ENCODE measurements around the gene ACTL6B. TPM values are rescaled to one million over a fixed set of nuclear protein-coding genes. Genes with fewer than 3 reads are reported as not detected.
A peak's percentile ranks its signal among the peaks of the same experiment; 100 is the strongest.

The ACTL6B gene
- total and polyA plus RNA-seq, 9 of the 15 experiments (the other 6 are each of a cell fraction or from before 2014, with no cell fraction given) = not detected

DNA sequence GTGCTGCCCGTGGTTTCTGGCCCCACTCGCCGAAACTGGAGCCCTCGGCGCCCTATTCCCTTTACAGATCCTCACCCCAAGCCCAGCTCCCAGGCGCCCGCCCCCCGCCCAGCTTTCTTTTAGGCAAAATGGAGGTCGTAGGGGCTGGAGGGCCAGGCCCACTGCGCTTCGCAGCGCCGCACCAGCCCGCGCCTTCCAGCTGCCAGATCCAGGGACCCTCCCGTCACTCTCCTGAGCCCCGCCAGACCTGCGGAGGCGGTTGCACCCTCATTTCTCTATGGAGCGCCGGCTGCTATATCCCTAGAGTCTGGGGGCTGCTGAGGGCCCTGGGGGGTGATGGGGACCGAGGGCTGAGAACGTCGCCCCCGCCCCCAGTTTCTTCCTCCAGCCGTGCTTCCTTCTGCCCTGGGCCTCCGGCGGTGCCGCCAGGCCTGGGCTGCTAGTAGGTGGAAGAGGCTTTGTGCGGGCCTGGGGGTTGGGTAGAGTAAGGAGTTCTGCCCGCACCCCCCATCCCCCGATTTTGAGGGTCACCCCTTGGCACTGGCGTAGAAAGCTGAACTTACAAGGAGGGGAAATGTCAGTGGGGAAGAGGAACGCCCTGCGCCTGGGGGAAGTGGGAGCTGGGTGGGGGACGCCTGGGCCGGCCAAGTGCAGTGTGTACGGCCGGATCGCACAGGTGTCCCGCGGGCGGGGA, 18.3 kb upstream of the ACTL6B start (continued):
- TF ChIP-seq, protein P1, sequence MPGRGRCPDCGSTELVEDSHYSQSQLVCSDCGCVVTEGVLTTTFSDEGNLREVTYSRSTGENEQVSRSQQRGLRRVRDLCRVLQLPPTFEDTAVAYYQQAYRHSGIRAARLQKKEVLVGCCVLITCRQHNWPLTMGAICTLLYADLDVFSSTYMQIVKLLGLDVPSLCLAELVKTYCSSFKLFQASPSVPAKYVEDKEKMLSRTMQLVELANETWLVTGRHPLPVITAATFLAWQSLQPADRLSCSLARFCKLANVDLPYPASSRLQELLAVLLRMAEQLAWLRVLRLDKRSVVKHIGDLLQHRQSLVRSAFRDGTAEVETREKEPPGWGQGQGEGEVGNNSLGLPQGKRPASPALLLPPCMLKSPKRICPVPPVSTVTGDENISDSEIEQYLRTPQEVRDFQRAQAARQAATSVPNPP (IDR thresholded peaks at IDR 0.05; ENCODE audit: borderline replicate concordance, insufficient read depth, insufficient read length) = no peak
- TF ChIP-seq, protein P2, sequence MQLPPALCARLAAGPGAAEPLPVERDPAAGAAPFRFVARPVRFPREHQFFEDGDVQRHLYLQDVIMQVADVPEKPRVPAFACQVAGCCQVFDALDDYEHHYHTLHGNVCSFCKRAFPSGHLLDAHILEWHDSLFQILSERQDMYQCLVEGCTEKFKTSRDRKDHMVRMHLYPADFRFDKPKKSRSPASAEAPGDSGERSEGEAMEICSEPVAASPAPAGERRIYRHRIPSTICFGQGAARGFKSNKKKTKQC (CRISPR knock-in tag; IDR thresholded peaks at IDR 0.05) = peak; percentile 17; the same call in 1 of the 2 replicates
- TF ChIP-seq SMARCE1 (IDR thresholded peaks at IDR 0.05) = no peak
- TF ChIP-seq, protein P3, sequence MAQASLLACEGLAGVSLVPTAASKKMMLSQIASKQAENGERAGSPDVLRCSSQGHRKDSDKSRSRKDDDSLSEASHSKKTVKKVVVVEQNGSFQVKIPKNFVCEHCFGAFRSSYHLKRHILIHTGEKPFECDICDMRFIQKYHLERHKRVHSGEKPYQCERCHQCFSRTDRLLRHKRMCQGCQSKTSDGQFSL (CRISPR knock-in tag; IDR thresholded peaks at IDR 0.05) = no peak
- TF ChIP-seq, protein P3 (tag; IDR thresholded peaks at IDR 0.05) = no peak
- TF ChIP-seq, protein P4, sequence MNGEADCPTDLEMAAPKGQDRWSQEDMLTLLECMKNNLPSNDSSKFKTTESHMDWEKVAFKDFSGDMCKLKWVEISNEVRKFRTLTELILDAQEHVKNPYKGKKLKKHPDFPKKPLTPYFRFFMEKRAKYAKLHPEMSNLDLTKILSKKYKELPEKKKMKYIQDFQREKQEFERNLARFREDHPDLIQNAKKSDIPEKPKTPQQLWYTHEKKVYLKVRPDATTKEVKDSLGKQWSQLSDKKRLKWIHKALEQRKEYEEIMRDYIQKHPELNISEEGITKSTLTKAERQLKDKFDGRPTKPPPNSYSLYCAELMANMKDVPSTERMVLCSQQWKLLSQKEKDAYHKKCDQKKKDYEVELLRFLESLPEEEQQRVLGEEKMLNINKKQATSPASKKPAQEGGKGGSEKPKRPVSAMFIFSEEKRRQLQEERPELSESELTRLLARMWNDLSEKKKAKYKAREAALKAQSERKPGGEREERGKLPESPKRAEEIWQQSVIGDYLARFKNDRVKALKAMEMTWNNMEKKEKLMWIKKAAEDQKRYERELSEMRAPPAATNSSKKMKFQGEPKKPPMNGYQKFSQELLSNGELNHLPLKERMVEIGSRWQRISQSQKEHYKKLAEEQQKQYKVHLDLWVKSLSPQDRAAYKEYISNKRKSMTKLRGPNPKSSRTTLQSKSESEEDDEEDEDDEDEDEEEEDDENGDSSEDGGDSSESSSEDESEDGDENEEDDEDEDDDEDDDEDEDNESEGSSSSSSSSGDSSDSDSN (IDR thresholded peaks at IDR 0.05; ENCODE audit: borderline replicate concordance in 1 of 2, low read depth in 2 of 2, low read length in 2 of 2) = peak; percentile 29 to 82; a peak in 1 of 4 replicates
- no peak for TF ChIP-seq STAT5B (CRISPR knock-in tag; IDR thresholded peaks at IDR 0.05)
- TF ChIP-seq CTBP1 (IDR thresholded peaks at IDR 0.05; ENCODE audit: borderline replicate concordance) = no peak
- no peak for TF ChIP-seq ZNF507 (tag; conservative IDR thresholded peaks at IDR 0.05)
- TF ChIP-seq, protein P5, sequence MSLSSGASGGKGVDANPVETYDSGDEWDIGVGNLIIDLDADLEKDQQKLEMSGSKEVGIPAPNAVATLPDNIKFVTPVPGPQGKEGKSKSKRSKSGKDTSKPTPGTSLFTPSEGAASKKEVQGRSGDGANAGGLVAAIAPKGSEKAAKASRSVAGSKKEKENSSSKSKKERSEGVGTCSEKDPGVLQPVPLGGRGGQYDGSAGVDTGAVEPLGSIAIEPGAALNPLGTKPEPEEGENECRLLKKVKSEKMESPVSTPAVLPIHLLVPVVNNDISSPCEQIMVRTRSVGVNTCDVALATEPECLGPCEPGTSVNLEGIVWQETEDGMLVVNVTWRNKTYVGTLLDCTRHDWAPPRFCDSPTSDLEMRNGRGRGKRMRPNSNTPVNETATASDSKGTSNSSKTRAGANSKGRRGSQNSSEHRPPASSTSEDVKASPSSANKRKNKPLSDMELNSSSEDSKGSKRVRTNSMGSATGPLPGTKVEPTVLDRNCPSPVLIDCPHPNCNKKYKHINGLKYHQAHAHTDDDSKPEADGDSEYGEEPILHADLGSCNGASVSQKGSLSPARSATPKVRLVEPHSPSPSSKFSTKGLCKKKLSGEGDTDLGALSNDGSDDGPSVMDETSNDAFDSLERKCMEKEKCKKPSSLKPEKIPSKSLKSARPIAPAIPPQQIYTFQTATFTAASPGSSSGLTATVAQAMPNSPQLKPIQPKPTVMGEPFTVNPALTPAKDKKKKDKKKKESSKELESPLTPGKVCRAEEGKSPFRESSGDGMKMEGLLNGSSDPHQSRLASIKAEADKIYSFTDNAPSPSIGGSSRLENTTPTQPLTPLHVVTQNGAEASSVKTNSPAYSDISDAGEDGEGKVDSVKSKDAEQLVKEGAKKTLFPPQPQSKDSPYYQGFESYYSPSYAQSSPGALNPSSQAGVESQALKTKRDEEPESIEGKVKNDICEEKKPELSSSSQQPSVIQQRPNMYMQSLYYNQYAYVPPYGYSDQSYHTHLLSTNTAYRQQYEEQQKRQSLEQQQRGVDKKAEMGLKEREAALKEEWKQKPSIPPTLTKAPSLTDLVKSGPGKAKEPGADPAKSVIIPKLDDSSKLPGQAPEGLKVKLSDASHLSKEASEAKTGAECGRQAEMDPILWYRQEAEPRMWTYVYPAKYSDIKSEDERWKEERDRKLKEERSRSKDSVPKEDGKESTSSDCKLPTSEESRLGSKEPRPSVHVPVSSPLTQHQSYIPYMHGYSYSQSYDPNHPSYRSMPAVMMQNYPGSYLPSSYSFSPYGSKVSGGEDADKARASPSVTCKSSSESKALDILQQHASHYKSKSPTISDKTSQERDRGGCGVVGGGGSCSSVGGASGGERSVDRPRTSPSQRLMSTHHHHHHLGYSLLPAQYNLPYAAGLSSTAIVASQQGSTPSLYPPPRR (CRISPR knock-in tag; IDR thresholded peaks at IDR 0.05; ENCODE audit: borderline replicate concordance) = no peak
- TF ChIP-seq ZNF668 (CRISPR knock-in tag; IDR thresholded peaks at IDR 0.05) = no peak
- no peak for TF ChIP-seq CREM (IDR thresholded peaks at IDR 0.05; ENCODE audit: low read depth)
- TF ChIP-seq, protein P6, sequence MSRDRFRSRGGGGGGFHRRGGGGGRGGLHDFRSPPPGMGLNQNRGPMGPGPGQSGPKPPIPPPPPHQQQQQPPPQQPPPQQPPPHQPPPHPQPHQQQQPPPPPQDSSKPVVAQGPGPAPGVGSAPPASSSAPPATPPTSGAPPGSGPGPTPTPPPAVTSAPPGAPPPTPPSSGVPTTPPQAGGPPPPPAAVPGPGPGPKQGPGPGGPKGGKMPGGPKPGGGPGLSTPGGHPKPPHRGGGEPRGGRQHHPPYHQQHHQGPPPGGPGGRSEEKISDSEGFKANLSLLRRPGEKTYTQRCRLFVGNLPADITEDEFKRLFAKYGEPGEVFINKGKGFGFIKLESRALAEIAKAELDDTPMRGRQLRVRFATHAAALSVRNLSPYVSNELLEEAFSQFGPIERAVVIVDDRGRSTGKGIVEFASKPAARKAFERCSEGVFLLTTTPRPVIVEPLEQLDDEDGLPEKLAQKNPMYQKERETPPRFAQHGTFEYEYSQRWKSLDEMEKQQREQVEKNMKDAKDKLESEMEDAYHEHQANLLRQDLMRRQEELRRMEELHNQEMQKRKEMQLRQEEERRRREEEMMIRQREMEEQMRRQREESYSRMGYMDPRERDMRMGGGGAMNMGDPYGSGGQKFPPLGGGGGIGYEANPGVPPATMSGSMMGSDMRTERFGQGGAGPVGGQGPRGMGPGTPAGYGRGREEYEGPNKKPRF (IDR thresholded peaks at IDR 0.05; ENCODE audit: low read depth, low read length) = no peak

Data from K562 (cell line).